Astrocyte (in vitro differentiated cells and primary cell): ENCODE data around the gene KHDC1. TPM values are rescaled to one million over a fixed set of nuclear protein-coding genes. Genes with fewer than 3 reads are reported as not detected.
A peak's percentile ranks its signal among the peaks of the same experiment; 100 is the strongest.
"Not testable (repeated sequence)": the region's sequence is repeated elsewhere in the genome, so short reads cannot be mapped to it uniquely, and the experiment has no call there.

Experiments used
- DNase-seq: peaks from one replicate; pipeline ENCODE4 v3.0.0-alpha.2; 2010; ENCODE audit warnings: low read depth
- FAIRE-seq: peaks from 2 replicates; lab custom pipeline; 2011; peaks lifted over from hg19 to GRCh38; lab: Jason Lieb, UNC
- H2AFZ ChIP-seq: 2 replicates; pipeline ENCODE4 v1.6.0; 2012; ENCODE audit warnings: low read depth, low read length, inconsistent platforms
- H3K27ac ChIP-seq: 2 replicates; pipeline ENCODE4 v1.5.1; 2011; ENCODE audit warnings: low read depth, low read length, inconsistent platforms
- H3K27me3 ChIP-seq: 2 replicates; pipeline ENCODE4 v1.6.0; 2011; ENCODE audit warnings: low read length, inconsistent platforms; ENCODE audit not compliant: insufficient read depth
- H3K36me3 ChIP-seq: 2 replicates; pipeline ENCODE4 v1.5.1; 2011; ENCODE audit warnings: low read length, inconsistent platforms; ENCODE audit not compliant: insufficient read depth
- H3K4me1 ChIP-seq: 2 replicates; pipeline ENCODE4 v1.5.1; 2011; ENCODE audit warnings: low read length, inconsistent platforms; ENCODE audit not compliant: insufficient read depth
- H3K4me2 ChIP-seq: 2 replicates; pipeline ENCODE4 v1.6.0; 2012; ENCODE audit warnings: low read length, inconsistent platforms
- H3K4me3 ChIP-seq: 2 replicates; pipeline ENCODE4 v1.5.1; 2011; ENCODE audit warnings: low read depth, mild to moderate bottlenecking, low read length, inconsistent platforms; ENCODE audit not compliant: insufficient read depth
- H3K79me2 ChIP-seq: 2 replicates; pipeline ENCODE4 v1.6.0; 2012; ENCODE audit warnings: mild to moderate bottlenecking, low read length, inconsistent platforms; ENCODE audit not compliant: insufficient read depth
- H3K9ac ChIP-seq: 2 replicates; pipeline ENCODE4 v1.6.0; 2012; ENCODE audit warnings: mild to moderate bottlenecking, low read length, inconsistent platforms
- H3K9me3 ChIP-seq: 2 replicates; pipeline ENCODE4 v1.5.1; 2012; ENCODE audit warnings: low read depth, mild to moderate bottlenecking, low read length, inconsistent platforms; ENCODE audit not compliant: insufficient read depth
- H4K20me1 ChIP-seq: 2 replicates; pipeline ENCODE4 v1.6.0; 2012; ENCODE audit warnings: low read length, inconsistent platforms; ENCODE audit not compliant: insufficient read depth
- H3K27ac Mint-ChIP-seq: one replicate; pipeline ENCODE4 v1.8.0; 2021; ENCODE audit warnings: mild to moderate bottlenecking, mixed read lengths; ENCODE audit not compliant: unreplicated experiment
- H3K27me3 Mint-ChIP-seq: one replicate; pipeline ENCODE4 v1.8.0; 2021; ENCODE audit warnings: low read depth, mixed read lengths; ENCODE audit not compliant: unreplicated experiment
- H3K36me3 Mint-ChIP-seq: one replicate; pipeline ENCODE4 v1.8.0; 2021; ENCODE audit warnings: low read depth, mixed read lengths; ENCODE audit not compliant: unreplicated experiment
- H3K4me1 Mint-ChIP-seq: one replicate; pipeline ENCODE4 v1.8.0; 2021; ENCODE audit warnings: low read depth, mixed read lengths; ENCODE audit not compliant: unreplicated experiment
- H3K4me3 Mint-ChIP-seq: one replicate; pipeline ENCODE4 v1.8.0; 2021; ENCODE audit warnings: mild to moderate bottlenecking, moderate library complexity, mixed read lengths; ENCODE audit not compliant: unreplicated experiment
- H3K9me3 Mint-ChIP-seq: one replicate; pipeline ENCODE4 v1.8.0; 2021; ENCODE audit warnings: mild to moderate bottlenecking, mixed read lengths; ENCODE audit not compliant: unreplicated experiment
- CTCF ChIP-seq: IDR thresholded peaks from 2 replicates; pipeline ENCODE4 v1.5.1; 2011; ENCODE audit warnings: low read depth, mild to moderate bottlenecking, inconsistent platforms, low read length, moderate library complexity; ENCODE audit not compliant: insufficient read depth
- EZH2 ChIP-seq: IDR thresholded peaks from 2 replicates; pipeline ENCODE4 v1.6.1; 2012; ENCODE audit warnings: mild to moderate bottlenecking, low read length, inconsistent platforms; ENCODE audit not compliant: insufficient read depth
- total RNA-seq: library from RNA; stranded (reverse); gene quantifications from 2 replicates; pipeline ENCODE4 v1.2.1, GENCODE V29; 2021

The KHDC1 gene
- total RNA-seq, 1 donor from 2014 or later: 2.9 TPM

GRCh38 chr6:73309535-73309784 is 46.5 kb upstream of the KHDC1 start:
- peaks cover 3% of the 10 kb centered on the region for H3K36me3 Mint-ChIP-seq
- peak overlapping the region; percentile 81 for H3K27ac Mint-ChIP-seq
- peak overlapping the region; percentile 99 for H2AFZ ChIP-seq
- H3K4me2 ChIP-seq: peak overlapping the region; percentile 94
- no peaks in the 10 kb centered on the region for H4K20me1 ChIP-seq
- peaks cover 16% of the 10 kb centered on the region for H3K27me3 Mint-ChIP-seq
- H3K4me1 ChIP-seq: peaks cover 7% of the 10 kb centered on the region
- no peaks in the 10 kb centered on the region for H3K36me3 ChIP-seq
- H3K4me3 ChIP-seq: peak overlapping the region; percentile 80
- no peaks in the 10 kb centered on the region for H3K27me3 ChIP-seq
- H3K4me1 Mint-ChIP-seq: peaks cover 10% of the 10 kb centered on the region
- H3K79me2 ChIP-seq: peaks cover 24% of the 10 kb centered on the region
- FAIRE-seq (no peak), DNase-seq (no peak)
- peak overlapping the region; percentile 95 for H3K4me3 Mint-ChIP-seq
- TF ChIP-seq CTCF (no peak), EZH2 (no peak)
- peak overlapping the region; percentile 86 for H3K9ac ChIP-seq
- H3K9me3 ChIP-seq: no peaks in the 10 kb centered on the region
- peak overlapping the region; percentile 70 for H3K27ac ChIP-seq
- peaks cover 4% of the 10 kb centered on the region for H3K9me3 Mint-ChIP-seq

GRCh38 chr6:73308712-73309534 is 45.9 kb upstream of the KHDC1 start:
- peak overlapping the region; percentile 81 for H3K27ac Mint-ChIP-seq
- H3K27me3 Mint-ChIP-seq: peaks cover 15% of the 10 kb centered on the region
- DNase-seq: no peak
- H3K9me3 Mint-ChIP-seq: peaks cover 4% of the 10 kb centered on the region
- peak overlapping the region; percentile 80 for H3K4me3 ChIP-seq
- H3K27ac ChIP-seq: peak overlapping the region; percentile 70
- H3K9me3 ChIP-seq: no peaks in the 10 kb centered on the region
- H3K27me3 ChIP-seq: no peaks in the 10 kb centered on the region
- peak overlapping the region; percentile 95 for H3K4me3 Mint-ChIP-seq
- H3K9ac ChIP-seq: peak overlapping the region; percentile 86
- H3K4me1 Mint-ChIP-seq: peaks cover 10% of the 10 kb centered on the region
- H3K36me3 Mint-ChIP-seq: peaks cover 3% of the 10 kb centered on the region
- peak overlapping the region; percentile 94 for H3K4me2 ChIP-seq
- H3K79me2 ChIP-seq: peaks cover 26% of the 10 kb centered on the region
- H3K4me1 ChIP-seq: peaks cover 7% of the 10 kb centered on the region
- no peak for FAIRE-seq
- TF ChIP-seq CTCF (no peak), EZH2 (no peak)
- H3K36me3 ChIP-seq: no peaks in the 10 kb centered on the region
- no peaks in the 10 kb centered on the region for H4K20me1 ChIP-seq
- peak overlapping the region; percentile 99 for H2AFZ ChIP-seq

- H3K27me3 ChIP-seq, FAIRE-seq, H3K27me3 Mint-ChIP-seq, H3K4me1 Mint-ChIP-seq, H3K9ac ChIP-seq, H3K4me1 ChIP-seq, H3K9me3 Mint-ChIP-seq, H3K27ac ChIP-seq, H3K27ac Mint-ChIP-seq, H3K4me3 ChIP-seq, DNase-seq, H4K20me1 ChIP-seq, H3K9me3 ChIP-seq, H2AFZ ChIP-seq, H3K4me2 ChIP-seq, H3K4me3 Mint-ChIP-seq, H3K36me3 ChIP-seq, H3K36me3 Mint-ChIP-seq: not testable (repeated sequence)
- peaks cover 22% of the 10 kb centered on the region for H3K79me2 ChIP-seq
These were observed 40.8 kb upstream of the KHDC1 start for GRCh38 chr6:73303773-73304172.
